MG63 (cell line): Measurements from ENCODE around the gene BCL2L2. TPM values are rescaled to one million over a fixed set of nuclear protein-coding genes. Genes with fewer than 3 reads are reported as not detected.
"Not testable (repeated sequence)": the region's sequence is repeated elsewhere in the genome, so short reads cannot be mapped to it uniquely, and the experiment has no call there.

Experiments
- DNase-seq: peaks from one replicate; pipeline ENCODE4 v3.0.0-alpha.2; 2020
- H3K27me3 ChIP-seq: fragments of 250-450 bp; sonication (Bioruptor Pico); 2 replicates; pipeline ENCODE4 v1.5.1; 2020; ENCODE audit warnings: mild to moderate bottlenecking, moderate library complexity
- H3K36me3 ChIP-seq: fragments of 250-450 bp; sonication (Bioruptor Pico); 2 replicates; pipeline ENCODE4 v1.5.1; 2020; ENCODE audit warnings: mild to moderate bottlenecking, moderate library complexity
- H3K4me3 ChIP-seq: fragments of 250-450 bp; sonication (Bioruptor Pico); 2 replicates; pipeline ENCODE4 v1.5.1; 2020; ENCODE audit warnings: mild to moderate bottlenecking, moderate library complexity
- H3K9me3 ChIP-seq: fragments of 250-450 bp; sonication (Bioruptor Pico); 2 replicates; pipeline ENCODE4 v1.5.1; 2020; ENCODE audit warnings: mild to moderate bottlenecking, moderate library complexity
- total RNA-seq: library from RNA; depleted of rRNA; stranded (reverse); fragments of >200 nt; shearing (Covaris generic); gene quantifications from 2 replicates; pipeline ENCODE4 v1.2.3, GENCODE V29; 2014; ENCODE audit warnings: low replicate concordance; rRNA removed

Gene BCL2L2
- total RNA-seq: 7.1 and 10.7 TPM in 2 replicates

GRCh38 chr14:23306412-23307145 is at the start of gene BCL2L2:
TSS of gene BCL2L2 (plus strand) at chr14:23306833. CDS start at chr14:23307768, 935 bp downstream.
- Histone ChIP-seq H3K36me3 (peaks cover 14% of the 10 kb centered on the region), H3K4me3 (peak within 1 kb of the TSS; percentile 92), H3K9me3 (no peaks in the 10 kb centered on the region), H3K27me3 (no peaks in the 10 kb centered on the region)
- peak; percentile 91 for DNase-seq

- Histone ChIP-seq H3K4me3 (no peak overlapping the region), H3K27me3 (peaks cover 10% of the 10 kb centered on the region), H3K9me3 (no peaks in the 10 kb centered on the region), H3K36me3 (no peaks in the 10 kb centered on the region)
- DNase-seq: no peak
Observed at GRCh38 chr14:23258256-23258655, 48.4 kb upstream of the BCL2L2 start.

- H3K36me3 ChIP-seq: no peaks in the 10 kb centered on the region
- no peaks in the 10 kb centered on the region for H3K9me3 ChIP-seq
- peaks cover 17% of the 10 kb centered on the region for H3K27me3 ChIP-seq
- no peak for DNase-seq
- no peak overlapping the region for H3K4me3 ChIP-seq
Observed at GRCh38 chr14:23259426-23259825, 47.2 kb upstream of the BCL2L2 start.

GRCh38 chr14:23260849-23261248 is 45.8 kb upstream of the BCL2L2 start:
- not testable (repeated sequence) for H3K4me3 ChIP-seq, DNase-seq, H3K9me3 ChIP-seq, H3K36me3 ChIP-seq
- peaks cover 17% of the 10 kb centered on the region for H3K27me3 ChIP-seq

- Histone ChIP-seq H3K4me3 (no peak overlapping the region), H3K9me3 (no peaks in the 10 kb centered on the region), H3K27me3 (peaks cover 2% of the 10 kb centered on the region; the same call in 1 of the 2 replicates), H3K36me3 (no peaks in the 10 kb centered on the region)
- no peak for DNase-seq
Observed at GRCh38 chr14:23269193-23269592, 37.4 kb upstream of the BCL2L2 start.

GRCh38 chr14:23275412-23275811 is 31.2 kb upstream of the BCL2L2 start:
- Histone ChIP-seq H3K36me3 (no peaks in the 10 kb centered on the region), H3K27me3 (no peaks in the 10 kb centered on the region), H3K9me3 (no peaks in the 10 kb centered on the region), H3K4me3 (no peak overlapping the region)
- DNase-seq: no peak

GRCh38 chr14:23277189-23277588 is 29.4 kb upstream of the BCL2L2 start:
- no peaks in the 10 kb centered on the region for H3K9me3 ChIP-seq
- DNase-seq: no peak
- no peaks in the 10 kb centered on the region for H3K36me3 ChIP-seq

GRCh38 chr14:23277928-23278327 is 28.7 kb upstream of the BCL2L2 start:
- DNase-seq, H3K36me3 ChIP-seq, H3K9me3 ChIP-seq, H3K27me3 ChIP-seq, H3K4me3 ChIP-seq: not testable (repeated sequence)

More at GRCh38 chr14:23277189-23277588, 29.4 kb upstream of the BCL2L2 start:
- Histone ChIP-seq H3K4me3 (no peak overlapping the region), H3K27me3 (no peaks in the 10 kb centered on the region)

- no peaks in the 10 kb centered on the region for H3K27me3 ChIP-seq
- no peak for DNase-seq
- no peak overlapping the region for H3K4me3 ChIP-seq
- no peaks in the 10 kb centered on the region for H3K36me3 ChIP-seq
- no peaks in the 10 kb centered on the region for H3K9me3 ChIP-seq
Observed at GRCh38 chr14:23281247-23281646, 25.4 kb upstream of the BCL2L2 start.

- no peaks in the 10 kb centered on the region for H3K9me3 ChIP-seq
- H3K4me3 ChIP-seq: peak overlapping the region; percentile 70
- no peaks in the 10 kb centered on the region for H3K27me3 ChIP-seq
- H3K36me3 ChIP-seq: no peaks in the 10 kb centered on the region
- DNase-seq: no peak
Observed at GRCh38 chr14:23284654-23285529, 21.7 kb upstream of the BCL2L2 start.

GRCh38 chr14:23285530-23286019 is 21.1 kb upstream of the BCL2L2 start:
- Histone ChIP-seq H3K4me3 (peak overlapping the region; percentile 70), H3K27me3 (no peaks in the 10 kb centered on the region), H3K36me3 (no peaks in the 10 kb centered on the region), H3K9me3 (no peaks in the 10 kb centered on the region)
- DNase-seq: no peak

- DNase-seq: peak; percentile 97
- no peaks in the 10 kb centered on the region for H3K36me3 ChIP-seq
- H3K4me3 ChIP-seq: peak within 1 kb of the TSS; percentile 70
- no peaks in the 10 kb centered on the region for H3K9me3 ChIP-seq
- no peaks in the 10 kb centered on the region for H3K27me3 ChIP-seq
Observed at GRCh38 chr14:23286020-23286901, 20.4 kb upstream of the BCL2L2 start, which contains the start of gene HOMEZ. TSS of gene HOMEZ (minus strand) at chr14:23286132. CDS start at chr14:23285952, 180 bp downstream.

- no peak for DNase-seq
Observed at GRCh38 chr14:23286902-23287479, 19.6 kb upstream of the BCL2L2 start.

GRCh38 chr14:23294734-23295561 is 11.7 kb upstream of the BCL2L2 start:
- no peaks in the 10 kb centered on the region for H3K27me3 ChIP-seq
- H3K9me3 ChIP-seq: no peaks in the 10 kb centered on the region
- peak; percentile 7 for DNase-seq
- no peaks in the 10 kb centered on the region; the same call in 1 of the 2 replicates for H3K36me3 ChIP-seq
- H3K4me3 ChIP-seq: no peak overlapping the region

More at GRCh38 chr14:23286902-23287479, 19.6 kb upstream of the BCL2L2 start:
- H3K36me3 ChIP-seq: no peaks in the 10 kb centered on the region
- no peaks in the 10 kb centered on the region for H3K9me3 ChIP-seq
- no peaks in the 10 kb centered on the region for H3K27me3 ChIP-seq
- peak overlapping the region; percentile 70 for H3K4me3 ChIP-seq
